Peyer's patch (tissue), 4 donors: ENCODE data around the gene WNT9B. TPM values are rescaled to one million over a fixed set of nuclear protein-coding genes. Genes with fewer than 3 reads are reported as not detected.
A peak's percentile ranks its signal among the peaks of the same experiment; 100 is the strongest.
"Not testable (repeated sequence)": the region's sequence is repeated elsewhere in the genome, so short reads cannot be mapped to it uniquely, and the experiment has no call there.

Experiments used
- DNase-seq, 3 donors: peaks; one replicate each; pipeline ENCODE4 v3.0.0-alpha.2; 2017 to 2019
- H3K27ac ChIP-seq, 4 donors: fragments of 200-600 bp; sonication (generic); one replicate each; pipeline ENCODE4 v1.5.1; 2016 to 2019
- H3K27me3 ChIP-seq, 2 donors: fragments of 200-600 bp; sonication (generic); one replicate each; pipeline ENCODE4 v1.5.1; 2019
- H3K36me3 ChIP-seq, 3 donors: fragments of 200-600 bp; sonication (generic); one replicate each; pipeline ENCODE4 v1.5.1; 2016 to 2019
- H3K4me1 ChIP-seq, 4 donors: fragments of 200-600 bp; sonication (generic); one replicate each; pipeline ENCODE4 v1.5.1; 2016 to 2019
- H3K4me3 ChIP-seq, 4 donors: fragments of 200-600 bp; sonication (generic); 1 replicate in 3 of 4; 2 replicates in 1 of 4; pipeline ENCODE4 v1.5.1; 2016 to 2019; ENCODE audit warnings: mild to moderate bottlenecking in 1 of 4
- H3K9me3 ChIP-seq, 4 donors: fragments of 200-600 bp; sonication (generic); one replicate each; pipeline ENCODE4 v1.5.1; 2016 to 2019; ENCODE audit warnings: mild to moderate bottlenecking in 1 of 4
- POLR2A ChIP-seq, 2 donors: fragments of 450-650 bp; IDR thresholded peaks; one replicate each; pipeline ENCODE4 v1.5.1; 2017; ENCODE audit warnings: antibody characterized with exemption in 2 of 2, mild to moderate bottlenecking in 2 of 2, moderate library complexity in 2 of 2
- total RNA-seq, 4 donors: library from RNA; depleted of rRNA; stranded (reverse); fragments of >200 nt; gene quantifications; one replicate each; pipeline ENCODE4 v1.1.0, GENCODE V29; 2016
- TF ChIP-seq, protein P1 (sequence below), 6 experiments: fragments of 450-650 bp in 4 of 6; fragments of 200-600 bp in 2 of 6; sonication (generic) in 1 of 6; IDR thresholded peaks; one replicate each; pipeline ENCODE4 v1.5.1; 2017 to 2019; ENCODE audit warnings: antibody characterized with exemption in 6 of 6, mild to moderate bottlenecking in 3 of 6, moderate library complexity in 1 of 6

The WNT9B gene
- total RNA-seq, 4 donors from 2014 or later, result 0.67 TPM; not detected in 3

DNA sequence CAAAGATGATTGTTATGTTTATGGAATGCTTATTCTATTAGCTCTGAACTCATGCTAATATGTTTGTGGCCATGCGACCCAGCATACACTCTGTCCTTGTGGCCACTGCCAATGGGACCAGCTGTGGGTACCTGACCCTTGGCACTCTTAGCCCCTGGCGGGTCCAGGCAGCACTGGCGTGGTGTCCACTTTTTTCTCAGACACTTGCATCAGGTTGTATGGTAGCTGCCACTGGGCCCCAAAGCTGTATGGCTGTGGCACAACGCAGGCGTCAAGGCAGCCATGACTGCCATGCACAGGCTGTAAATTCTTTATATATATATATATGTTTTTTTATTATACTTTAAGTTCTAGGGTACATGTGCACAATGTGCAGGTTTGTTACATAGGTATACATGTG, 12.2 kb upstream of the WNT9B start:
- TF ChIP-seq, protein P1, sequence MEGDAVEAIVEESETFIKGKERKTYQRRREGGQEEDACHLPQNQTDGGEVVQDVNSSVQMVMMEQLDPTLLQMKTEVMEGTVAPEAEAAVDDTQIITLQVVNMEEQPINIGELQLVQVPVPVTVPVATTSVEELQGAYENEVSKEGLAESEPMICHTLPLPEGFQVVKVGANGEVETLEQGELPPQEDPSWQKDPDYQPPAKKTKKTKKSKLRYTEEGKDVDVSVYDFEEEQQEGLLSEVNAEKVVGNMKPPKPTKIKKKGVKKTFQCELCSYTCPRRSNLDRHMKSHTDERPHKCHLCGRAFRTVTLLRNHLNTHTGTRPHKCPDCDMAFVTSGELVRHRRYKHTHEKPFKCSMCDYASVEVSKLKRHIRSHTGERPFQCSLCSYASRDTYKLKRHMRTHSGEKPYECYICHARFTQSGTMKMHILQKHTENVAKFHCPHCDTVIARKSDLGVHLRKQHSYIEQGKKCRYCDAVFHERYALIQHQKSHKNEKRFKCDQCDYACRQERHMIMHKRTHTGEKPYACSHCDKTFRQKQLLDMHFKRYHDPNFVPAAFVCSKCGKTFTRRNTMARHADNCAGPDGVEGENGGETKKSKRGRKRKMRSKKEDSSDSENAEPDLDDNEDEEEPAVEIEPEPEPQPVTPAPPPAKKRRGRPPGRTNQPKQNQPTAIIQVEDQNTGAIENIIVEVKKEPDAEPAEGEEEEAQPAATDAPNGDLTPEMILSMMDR (IDR thresholded peaks at IDR 0.05), result no peak
- no peak for TF ChIP-seq POLR2A (IDR thresholded peaks at IDR 0.05)
- Histone ChIP-seq H3K9me3 (peaks cover 0 to 9% (median 4%) of the 10 kb centered on the region in 4 donors), H3K4me3 (no peak overlapping the region), H3K27ac (no peak overlapping the region), H3K27me3 (peaks cover 0 to 13% of the 10 kb centered on the region in 2 donors), H3K36me3 (no peaks in the 10 kb centered on the region), H3K4me1 (no peaks in the 10 kb centered on the region)
- peak in 1 of 3 donors; percentile 30 for DNase-seq

DNA sequence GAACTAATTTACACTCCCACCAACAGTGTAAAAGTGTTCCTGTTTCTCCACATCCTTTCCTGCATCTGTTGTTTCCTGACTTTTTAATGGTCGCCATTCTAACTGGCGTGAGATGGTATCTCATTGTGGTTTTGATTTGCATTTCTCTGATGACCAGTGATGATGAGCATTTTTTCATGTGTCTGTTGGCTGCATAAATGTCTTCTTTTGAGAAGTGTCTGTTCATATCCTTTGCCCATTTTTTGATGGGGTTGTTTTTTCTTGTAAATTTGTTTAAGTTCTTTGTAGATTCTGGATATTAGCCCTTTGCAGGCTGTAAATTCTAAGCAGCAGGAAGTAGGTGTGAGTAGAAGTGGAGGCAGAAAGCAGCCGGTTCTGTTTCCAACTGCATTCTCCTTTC, 10.8 kb upstream of the WNT9B start:
- H3K4me3 ChIP-seq, DNase-seq, H3K4me1 ChIP-seq, H3K9me3 ChIP-seq, H3K27ac ChIP-seq, H3K36me3 ChIP-seq: not testable (repeated sequence)
- peaks cover 0 to 13% of the 10 kb centered on the region in 2 donors for H3K27me3 ChIP-seq

DNA sequence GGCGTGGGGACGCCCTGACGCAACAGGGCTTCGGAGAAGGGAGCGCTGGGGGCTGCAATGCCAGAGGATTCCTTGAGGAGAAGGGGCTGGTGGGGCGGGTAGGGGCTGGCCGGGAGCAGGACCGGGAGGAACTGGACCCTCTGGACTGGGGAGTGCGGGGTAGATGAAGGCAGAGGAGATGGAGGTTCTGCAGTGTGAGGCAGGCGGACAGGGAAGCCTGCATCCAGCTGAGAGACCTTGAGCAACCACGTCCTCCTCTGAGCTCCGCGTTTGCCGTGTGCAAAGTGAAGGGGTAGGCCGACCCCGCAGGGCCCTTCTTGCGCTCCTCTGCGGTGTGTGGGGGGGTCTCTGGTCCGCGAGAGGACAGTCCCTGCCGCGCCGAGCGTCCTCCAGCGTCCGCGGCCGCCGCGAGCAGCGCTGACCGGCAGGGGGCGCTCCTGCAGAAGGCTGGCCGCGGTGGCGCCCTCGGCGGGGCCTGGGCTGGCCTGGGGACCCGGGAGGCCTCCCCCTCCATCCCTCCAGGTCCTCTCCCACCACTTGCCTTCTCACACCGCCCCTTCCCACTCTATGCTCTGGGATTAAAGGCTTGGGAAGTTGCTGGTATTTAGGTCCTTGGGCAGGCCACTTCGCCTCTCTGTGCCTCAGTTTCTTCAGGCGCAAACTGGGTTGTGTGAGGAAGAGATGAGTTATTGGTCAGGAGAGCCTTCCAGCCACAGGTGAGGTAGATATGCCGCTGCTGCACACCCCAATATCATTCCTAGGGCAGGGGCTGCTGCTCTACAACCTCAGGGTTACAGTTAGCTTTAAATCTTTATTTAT, 9.6 kb upstream of the WNT9B start:
- H3K27me3 ChIP-seq, result peaks cover 0 to 13% of the 10 kb centered on the region in 2 donors

DNA sequence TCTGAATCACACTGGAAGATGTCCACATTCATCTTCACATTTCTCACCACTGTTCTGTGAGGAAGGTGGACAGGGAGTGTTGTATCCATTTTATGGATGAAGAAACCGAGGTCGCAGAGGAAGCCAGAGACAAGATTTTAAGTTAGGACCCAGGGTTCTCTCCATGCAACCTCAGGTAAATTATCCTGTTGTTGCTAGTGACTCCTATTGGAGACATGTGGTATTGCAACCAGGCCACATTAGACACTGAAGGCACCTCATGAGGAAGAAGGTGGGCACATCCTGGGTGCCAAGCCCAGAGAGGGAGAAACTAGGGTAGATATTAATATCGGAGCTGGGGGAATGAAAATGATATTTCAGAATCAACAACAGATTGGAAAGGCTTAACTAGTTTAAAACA, 8.5 kb upstream of the WNT9B start:
- peak in 1 of 3 donors; percentile 4 for DNase-seq
- Histone ChIP-seq H3K4me3 (no peak overlapping the region), H3K36me3 (no peaks in the 10 kb centered on the region), H3K9me3 (peaks cover 0 to 9% (median 4%) of the 10 kb centered on the region in 4 donors), H3K27me3 (peaks cover 0 to 13% of the 10 kb centered on the region in 2 donors), H3K4me1 (no peaks in the 10 kb centered on the region), H3K27ac (no peak overlapping the region)
- TF ChIP-seq, protein P1 (IDR thresholded peaks at IDR 0.05), result peak in 3 of 6 experiments; percentile 32 to 37 (median 34)
- no peak for TF ChIP-seq POLR2A (IDR thresholded peaks at IDR 0.05)

More for the DNA sequence above, 9.6 kb upstream of the WNT9B start:
- no peaks in the 10 kb centered on the region for H3K36me3 ChIP-seq
- H3K9me3 ChIP-seq, result peaks cover 0 to 9% (median 4%) of the 10 kb centered on the region in 4 donors
- DNase-seq, result peak in 1 of 3 donors; percentile 53
- no peak overlapping the region for H3K27ac ChIP-seq
- no peak for TF ChIP-seq POLR2A (IDR thresholded peaks at IDR 0.05)
- TF ChIP-seq, protein P1 (IDR thresholded peaks at IDR 0.05), result peak in 5 of 6 experiments; percentile 7 to 84 (median 77)
- H3K4me3 ChIP-seq, result no peak overlapping the region
- no peaks in the 10 kb centered on the region for H3K4me1 ChIP-seq

DNA sequence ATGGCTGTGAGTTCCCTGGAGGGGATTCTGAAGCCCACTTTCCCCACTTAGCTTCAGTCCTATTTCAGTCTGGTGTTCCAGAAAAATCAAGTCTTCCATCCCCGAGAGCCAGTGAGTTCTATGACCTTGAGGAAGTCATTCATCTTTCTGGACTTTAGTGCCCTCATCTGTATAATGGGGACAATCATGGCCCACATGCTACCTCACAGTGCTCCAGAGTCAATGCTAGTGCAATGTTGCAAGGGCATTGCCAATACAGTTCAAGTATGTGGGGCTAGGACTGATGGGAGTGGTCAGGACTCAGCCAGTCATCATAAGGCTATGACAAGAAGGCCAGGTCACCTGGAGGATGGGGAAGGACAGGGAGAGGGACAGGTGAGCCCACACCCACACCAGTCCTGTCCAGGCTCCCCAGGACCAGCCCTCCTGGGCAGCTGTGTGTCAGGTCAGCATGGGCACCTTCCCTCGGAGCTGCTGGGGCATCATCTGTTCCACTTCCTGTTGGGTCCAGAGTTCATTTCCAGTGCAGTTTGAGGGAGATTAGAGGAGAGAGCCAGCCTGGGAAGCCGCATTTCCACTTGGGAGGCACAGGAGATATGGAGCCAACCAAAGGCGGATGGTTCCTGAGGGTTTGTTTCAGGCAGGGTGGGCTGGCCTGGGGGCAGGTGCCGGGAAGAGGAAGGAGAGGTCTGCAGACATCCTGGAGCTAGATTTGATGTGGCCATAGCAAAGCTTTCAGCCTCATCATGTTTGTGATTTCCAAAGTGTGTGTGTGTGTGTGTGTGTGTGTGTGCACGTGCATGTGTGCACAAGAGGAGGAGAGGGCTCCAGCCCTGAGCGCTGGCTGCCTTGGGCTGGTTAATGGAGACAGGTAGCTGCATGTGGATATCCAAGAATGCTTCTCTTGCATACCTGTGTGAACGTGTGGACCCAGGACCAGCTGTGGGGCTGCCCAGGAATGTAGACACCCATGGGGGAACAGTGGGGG, 3.9 kb upstream of the WNT9B start:
- TF ChIP-seq, protein P1 (IDR thresholded peaks at IDR 0.05), result no peak
- no peak for TF ChIP-seq POLR2A (IDR thresholded peaks at IDR 0.05)
- peaks cover 0 to 17% of the 10 kb centered on the region in 2 donors for H3K27me3 ChIP-seq
- H3K4me1 ChIP-seq, result peaks cover 0 to 16% (median 7%) of the 10 kb centered on the region in 4 donors
- H3K9me3 ChIP-seq, result peaks cover 0 to 9% (median 4%) of the 10 kb centered on the region in 4 donors
- no peaks in the 10 kb centered on the region for H3K36me3 ChIP-seq
- H3K27ac ChIP-seq, result peak overlapping the region in 1 of 4 donors; percentile 16
- H3K4me3 ChIP-seq, result no peak overlapping the region
- peak in 1 of 3 donors; percentile 68 for DNase-seq
